Measurements from ENCODE around the gene CLTRN. TPM values are rescaled to one million over a fixed set of nuclear protein-coding genes. Genes with fewer than 3 reads are reported as not detected.

CLTRN gene
- total and polyA plus RNA-seq, 4 donors = 1.1 to 3.6 (median 2.3) TPM

- no peak for ATAC-seq (ENCODE audit: insufficient read depth, low FRiP score)
These were observed 62.7 kb downstream of the CLTRN start for GRCh38 chrX:15601932-15602331.

GRCh38 chrX:15600745-15601144 is 63.9 kb downstream of the CLTRN start, which contains the start of gene ACE2:
Gene ACE2, minus strand, starts transcription at chrX:15600960. Its CDS starts 49 bp downstream, at chrX:15600911.
- 67 to 82% methylated on average over 4 of the region's 4 CpGs for WGBS, 2 donors
- TF ChIP-seq, protein P1, sequence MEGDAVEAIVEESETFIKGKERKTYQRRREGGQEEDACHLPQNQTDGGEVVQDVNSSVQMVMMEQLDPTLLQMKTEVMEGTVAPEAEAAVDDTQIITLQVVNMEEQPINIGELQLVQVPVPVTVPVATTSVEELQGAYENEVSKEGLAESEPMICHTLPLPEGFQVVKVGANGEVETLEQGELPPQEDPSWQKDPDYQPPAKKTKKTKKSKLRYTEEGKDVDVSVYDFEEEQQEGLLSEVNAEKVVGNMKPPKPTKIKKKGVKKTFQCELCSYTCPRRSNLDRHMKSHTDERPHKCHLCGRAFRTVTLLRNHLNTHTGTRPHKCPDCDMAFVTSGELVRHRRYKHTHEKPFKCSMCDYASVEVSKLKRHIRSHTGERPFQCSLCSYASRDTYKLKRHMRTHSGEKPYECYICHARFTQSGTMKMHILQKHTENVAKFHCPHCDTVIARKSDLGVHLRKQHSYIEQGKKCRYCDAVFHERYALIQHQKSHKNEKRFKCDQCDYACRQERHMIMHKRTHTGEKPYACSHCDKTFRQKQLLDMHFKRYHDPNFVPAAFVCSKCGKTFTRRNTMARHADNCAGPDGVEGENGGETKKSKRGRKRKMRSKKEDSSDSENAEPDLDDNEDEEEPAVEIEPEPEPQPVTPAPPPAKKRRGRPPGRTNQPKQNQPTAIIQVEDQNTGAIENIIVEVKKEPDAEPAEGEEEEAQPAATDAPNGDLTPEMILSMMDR (IDR thresholded peaks at IDR 0.05; ENCODE audit: control extremely low read depth, extremely low read depth) = no peak

More at GRCh38 chrX:15601932-15602331, 62.7 kb downstream of the CLTRN start:
- H3K9ac ChIP-seq (ENCODE audit: insufficient read depth in 1 of 2, low read length in 2 of 2) = no peak overlapping the region
- peak in 2 of 3 donors; percentile 15 to 46 for DNase-seq
- H3K27ac ChIP-seq (ENCODE audit: low read depth in 1 of 2, low read length in 1 of 2) = no peak overlapping the region
- H3K9me3 ChIP-seq (ENCODE audit: control insufficient read depth in 4 of 4, insufficient read depth in 3 of 4, low read length in 3 of 4) = no peaks in the 10 kb centered on the region
- 58 to 90% methylated on average over 3 of the region's 3 CpGs for WGBS, 2 donors
- TF ChIP-seq, protein P1 (IDR thresholded peaks at IDR 0.05; ENCODE audit: control extremely low read depth, extremely low read depth) = no peak
- H3K4me3 ChIP-seq = no peak overlapping the region
- H3K36me3 ChIP-seq (ENCODE audit: control insufficient read depth in 4 of 4, insufficient read depth in 4 of 4, low read length in 4 of 4) = no peaks in the 10 kb centered on the region
- H3K4me1 ChIP-seq (ENCODE audit: control insufficient read depth in 5 of 5, insufficient read depth in 5 of 5, low read length in 5 of 5) = peaks cover 0 to 9% (median 0%) of the 10 kb centered on the region in 5 donors
- H3K27me3 ChIP-seq (ENCODE audit: control insufficient read depth in 3 of 3, insufficient read depth in 3 of 3, low read length in 2 of 3) = peaks cover 0 to 50% (median 49%) of the 10 kb centered on the region in 3 donors

GRCh38 chrX:15600049-15600448 is 64.6 kb downstream of the CLTRN start:
- Histone ChIP-seq H3K27me3 (ENCODE audit: control insufficient read depth in 3 of 3, insufficient read depth in 3 of 3, low read length in 2 of 3) (peaks cover 0 to 58% (median 52%) of the 10 kb centered on the region in 3 donors), H3K9me3 (ENCODE audit: control insufficient read depth in 4 of 4, insufficient read depth in 3 of 4, low read length in 3 of 4) (no peaks in the 10 kb centered on the region), H3K4me1 (ENCODE audit: control insufficient read depth in 5 of 5, insufficient read depth in 5 of 5, low read length in 5 of 5) (no peaks in the 10 kb centered on the region), H3K9ac (ENCODE audit: insufficient read depth in 1 of 2, low read length in 2 of 2) (no peak overlapping the region), H3K36me3 (ENCODE audit: control insufficient read depth in 4 of 4, insufficient read depth in 4 of 4, low read length in 4 of 4) (no peaks in the 10 kb centered on the region), H3K27ac (ENCODE audit: low read depth in 1 of 2, low read length in 1 of 2) (peak overlapping the region in 1 of 2 donors; percentile 21), H3K4me3 (no peak overlapping the region)
- ATAC-seq (ENCODE audit: insufficient read depth, low FRiP score) (no peak), DNase-seq (no peak)
- TF ChIP-seq, protein P1 (IDR thresholded peaks at IDR 0.05; ENCODE audit: control extremely low read depth, extremely low read depth) = no peak

More at GRCh38 chrX:15600745-15601144, 63.9 kb downstream of the CLTRN start, which contains the start of gene ACE2:
- Histone ChIP-seq H3K36me3 (ENCODE audit: control insufficient read depth in 4 of 4, insufficient read depth in 4 of 4, low read length in 4 of 4) (no peaks in the 10 kb centered on the region), H3K9ac (ENCODE audit: insufficient read depth in 1 of 2, low read length in 2 of 2) (no peak within 1 kb of the TSS), H3K9me3 (ENCODE audit: control insufficient read depth in 4 of 4, insufficient read depth in 3 of 4, low read length in 3 of 4) (no peaks in the 10 kb centered on the region), H3K27me3 (ENCODE audit: control insufficient read depth in 3 of 3, insufficient read depth in 3 of 3, low read length in 2 of 3) (peaks cover 0 to 59% (median 50%) of the 10 kb centered on the region in 3 donors), H3K27ac (ENCODE audit: low read depth in 1 of 2, low read length in 1 of 2) (peak within 1 kb of the TSS in 1 of 2 donors; percentile 21), H3K4me3 (no peak within 1 kb of the TSS), H3K4me1 (ENCODE audit: control insufficient read depth in 5 of 5, insufficient read depth in 5 of 5, low read length in 5 of 5) (no peaks in the 10 kb centered on the region)
- no peak for ATAC-seq (ENCODE audit: insufficient read depth, low FRiP score)
- DNase-seq = no peak

GRCh38 chrX:15599461-15599860 is 65.1 kb downstream of the CLTRN start:
- WGBS, 2 donors = 77 to 93% methylated on average over 4 of the region's 4 CpGs
- no peaks in the 10 kb centered on the region for H3K36me3 ChIP-seq (ENCODE audit: control insufficient read depth in 4 of 4, insufficient read depth in 4 of 4, low read length in 4 of 4)
- DNase-seq (no peak), ATAC-seq (ENCODE audit: insufficient read depth, low FRiP score) (no peak)
- peaks cover 0 to 57% (median 52%) of the 10 kb centered on the region in 3 donors for H3K27me3 ChIP-seq (ENCODE audit: control insufficient read depth in 3 of 3, insufficient read depth in 3 of 3, low read length in 2 of 3)
- H3K9ac ChIP-seq (ENCODE audit: insufficient read depth in 1 of 2, low read length in 2 of 2) = no peak overlapping the region
- no peak overlapping the region for H3K4me3 ChIP-seq
- peak overlapping the region in 1 of 2 donors; percentile 17 for H3K27ac ChIP-seq (ENCODE audit: low read depth in 1 of 2, low read length in 1 of 2)
- H3K4me1 ChIP-seq (ENCODE audit: control insufficient read depth in 5 of 5, insufficient read depth in 5 of 5, low read length in 5 of 5) = no peaks in the 10 kb centered on the region
- TF ChIP-seq, protein P1 (IDR thresholded peaks at IDR 0.05; ENCODE audit: control extremely low read depth, extremely low read depth) = no peak
- H3K9me3 ChIP-seq (ENCODE audit: control insufficient read depth in 4 of 4, insufficient read depth in 3 of 4, low read length in 3 of 4) = no peaks in the 10 kb centered on the region

Data from lung (tissue), 12 donors.